OCI-LY1 (cell line): Measurements from ENCODE around the gene USP48.

Source experiments
- EZH2 ChIP-seq: fragments of 200-600 bp; sonication (generic), shearing (Covaris generic); IDR thresholded peaks from 2 replicates; pipeline ENCODE4 v1.8.0; 2017; ENCODE audit warnings: borderline replicate concordance, mixed run types, mild to moderate bottlenecking, antibody characterized with exemption, low read length, moderate library complexity, mixed read lengths
- TF ChIP-seq, protein P1 (sequence below): fragments of 200-600 bp; sonication (generic), shearing (Covaris generic); IDR thresholded peaks from 2 replicates; pipeline ENCODE4 v1.5.1; 2017; ENCODE audit warnings: mild to moderate bottlenecking, antibody characterized with exemption, low read length, moderate library complexity, mixed read lengths

DNA sequence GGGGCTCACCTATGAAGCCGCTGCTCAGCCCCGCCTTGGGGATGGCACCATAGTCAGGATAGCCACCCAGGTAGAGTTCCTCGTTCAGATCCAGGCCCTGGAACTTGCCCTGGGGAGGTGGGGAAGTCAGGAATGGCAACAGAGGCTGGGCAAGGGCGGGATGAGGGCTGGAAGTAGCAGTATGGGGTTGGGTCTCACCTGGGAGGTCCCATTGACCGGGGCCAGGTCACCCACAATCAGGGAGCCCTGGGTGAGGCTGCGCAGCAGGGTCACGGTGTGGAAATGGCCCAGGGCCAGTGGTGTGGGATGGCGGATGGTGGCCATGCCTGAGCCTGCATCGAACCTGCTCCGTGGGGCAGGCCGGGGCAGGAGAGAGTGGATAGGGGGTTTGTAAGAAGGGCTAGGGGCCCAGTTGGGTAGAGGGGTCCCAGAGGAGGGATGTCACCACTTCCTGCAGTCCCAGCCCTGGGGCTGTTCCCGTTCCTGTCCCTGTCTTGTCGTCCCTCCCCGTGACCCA is 48.6 kb upstream of the USP48 start:
- no peak for TF ChIP-seq EZH2
- TF ChIP-seq, protein P1, sequence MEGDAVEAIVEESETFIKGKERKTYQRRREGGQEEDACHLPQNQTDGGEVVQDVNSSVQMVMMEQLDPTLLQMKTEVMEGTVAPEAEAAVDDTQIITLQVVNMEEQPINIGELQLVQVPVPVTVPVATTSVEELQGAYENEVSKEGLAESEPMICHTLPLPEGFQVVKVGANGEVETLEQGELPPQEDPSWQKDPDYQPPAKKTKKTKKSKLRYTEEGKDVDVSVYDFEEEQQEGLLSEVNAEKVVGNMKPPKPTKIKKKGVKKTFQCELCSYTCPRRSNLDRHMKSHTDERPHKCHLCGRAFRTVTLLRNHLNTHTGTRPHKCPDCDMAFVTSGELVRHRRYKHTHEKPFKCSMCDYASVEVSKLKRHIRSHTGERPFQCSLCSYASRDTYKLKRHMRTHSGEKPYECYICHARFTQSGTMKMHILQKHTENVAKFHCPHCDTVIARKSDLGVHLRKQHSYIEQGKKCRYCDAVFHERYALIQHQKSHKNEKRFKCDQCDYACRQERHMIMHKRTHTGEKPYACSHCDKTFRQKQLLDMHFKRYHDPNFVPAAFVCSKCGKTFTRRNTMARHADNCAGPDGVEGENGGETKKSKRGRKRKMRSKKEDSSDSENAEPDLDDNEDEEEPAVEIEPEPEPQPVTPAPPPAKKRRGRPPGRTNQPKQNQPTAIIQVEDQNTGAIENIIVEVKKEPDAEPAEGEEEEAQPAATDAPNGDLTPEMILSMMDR = no peak
